Osteoblast (primary cell): ENCODE data around the gene FBLN7. TPM values are rescaled to one million over a fixed set of nuclear protein-coding genes. Genes with fewer than 3 reads are reported as not detected.

Experiments
- DNase-seq: peaks from one replicate; pipeline ENCODE4 v3.0.0; 2011; ENCODE audit warnings: low spot score, mixed read lengths; ENCODE audit not compliant: insufficient read length; ENCODE audit errors: missing footprints
- H2AFZ ChIP-seq: 2 replicates; pipeline ENCODE4 v1.6.0; 2011; ENCODE audit warnings: mild to moderate bottlenecking, low read length
- H3K27ac ChIP-seq: 2 replicates; pipeline ENCODE4 v1.5.1; 2011; ENCODE audit warnings: mild to moderate bottlenecking, low read depth, low read length, moderate library complexity
- H3K27me3 ChIP-seq: 2 replicates; pipeline ENCODE4 v1.6.0; 2012; ENCODE audit warnings: mild to moderate bottlenecking, control low read depth, inconsistent platforms, low read length, moderate library complexity; ENCODE audit not compliant: insufficient read depth
- H3K36me3 ChIP-seq: 2 replicates; pipeline ENCODE4 v1.5.1; 2011; ENCODE audit warnings: mild to moderate bottlenecking, low read length, control low read depth, moderate library complexity; ENCODE audit not compliant: insufficient read depth
- H3K4me1 ChIP-seq: 2 replicates; pipeline ENCODE4 v1.5.1; 2011; ENCODE audit warnings: mild to moderate bottlenecking, low read length, control low read depth, moderate library complexity; ENCODE audit not compliant: insufficient read depth
- H3K4me2 ChIP-seq: 2 replicates; pipeline ENCODE4 v1.6.0; 2011; ENCODE audit warnings: mild to moderate bottlenecking, low read length; ENCODE audit not compliant: insufficient read depth
- H3K4me3 ChIP-seq: fragments of 200-600 bp; sonication (generic); 3 replicates; pipeline ENCODE4 v1.5.1; 2012; ENCODE audit warnings: mild to moderate bottlenecking, low read length, inconsistent platforms; ENCODE audit not compliant: insufficient read depth
- H3K79me2 ChIP-seq: 2 replicates; pipeline ENCODE4 v1.6.0; 2012; ENCODE audit warnings: mild to moderate bottlenecking, low read length, control low read depth, inconsistent platforms; ENCODE audit not compliant: insufficient read depth
- H3K9me3 ChIP-seq: 2 replicates; pipeline ENCODE4 v1.5.1; 2011; ENCODE audit warnings: low read depth, low read length, control low read depth
- H4K20me1 ChIP-seq: 2 replicates; pipeline ENCODE4 v1.6.0; 2012; ENCODE audit warnings: mild to moderate bottlenecking, low read length, control low read depth; ENCODE audit not compliant: insufficient read depth
- total RNA-seq: library from RNA; depleted of rRNA; stranded (reverse); fragments of >200 nt; gene quantifications from 2 replicates; pipeline ENCODE4 v1.2.3, GENCODE V29; 2012
- TF ChIP-seq, protein P1 (sequence below): IDR thresholded peaks from 2 replicates; pipeline ENCODE4 v1.5.1; 2011; ENCODE audit warnings: mild to moderate bottlenecking, low read depth, low read length, moderate library complexity; ENCODE audit errors: extremely low read depth

FBLN7 gene
- total RNA-seq, 1 donor: 5.8 TPM

DNA sequence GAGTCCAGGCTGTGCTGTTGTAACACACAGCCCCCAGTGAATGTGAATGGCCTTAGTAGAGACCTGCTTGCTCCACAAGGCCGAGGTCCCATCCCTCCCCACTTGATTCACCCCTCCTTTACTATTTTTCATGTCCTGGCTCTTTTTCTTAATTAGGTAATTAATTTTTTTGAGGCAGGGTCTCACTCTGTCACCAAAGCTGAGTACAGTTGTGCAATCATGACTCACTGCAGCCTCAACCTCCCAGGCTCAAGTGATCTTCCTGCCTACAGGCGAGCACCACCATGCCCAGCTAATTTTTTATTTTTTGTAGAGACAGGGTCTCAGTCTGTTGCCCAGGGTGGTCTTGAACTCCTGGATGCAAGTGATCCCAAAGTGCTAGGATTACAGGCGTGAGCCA is 19.3 kb downstream of the FBLN7 start:
- DNase-seq: no peak
- Histone ChIP-seq H3K4me2 (no peak overlapping the region), H3K27me3 (no peaks in the 10 kb centered on the region), H4K20me1 (no peaks in the 10 kb centered on the region), H3K4me1 (peaks cover 32% of the 10 kb centered on the region), H3K27ac (peak overlapping the region; percentile 86), H3K9me3 (no peaks in the 10 kb centered on the region), H3K36me3 (no peaks in the 10 kb centered on the region), H3K4me3 (no peak overlapping the region), H2AFZ (no peak overlapping the region), H3K79me2 (no peaks in the 10 kb centered on the region)
- TF ChIP-seq, protein P1, sequence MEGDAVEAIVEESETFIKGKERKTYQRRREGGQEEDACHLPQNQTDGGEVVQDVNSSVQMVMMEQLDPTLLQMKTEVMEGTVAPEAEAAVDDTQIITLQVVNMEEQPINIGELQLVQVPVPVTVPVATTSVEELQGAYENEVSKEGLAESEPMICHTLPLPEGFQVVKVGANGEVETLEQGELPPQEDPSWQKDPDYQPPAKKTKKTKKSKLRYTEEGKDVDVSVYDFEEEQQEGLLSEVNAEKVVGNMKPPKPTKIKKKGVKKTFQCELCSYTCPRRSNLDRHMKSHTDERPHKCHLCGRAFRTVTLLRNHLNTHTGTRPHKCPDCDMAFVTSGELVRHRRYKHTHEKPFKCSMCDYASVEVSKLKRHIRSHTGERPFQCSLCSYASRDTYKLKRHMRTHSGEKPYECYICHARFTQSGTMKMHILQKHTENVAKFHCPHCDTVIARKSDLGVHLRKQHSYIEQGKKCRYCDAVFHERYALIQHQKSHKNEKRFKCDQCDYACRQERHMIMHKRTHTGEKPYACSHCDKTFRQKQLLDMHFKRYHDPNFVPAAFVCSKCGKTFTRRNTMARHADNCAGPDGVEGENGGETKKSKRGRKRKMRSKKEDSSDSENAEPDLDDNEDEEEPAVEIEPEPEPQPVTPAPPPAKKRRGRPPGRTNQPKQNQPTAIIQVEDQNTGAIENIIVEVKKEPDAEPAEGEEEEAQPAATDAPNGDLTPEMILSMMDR: no peak

DNA sequence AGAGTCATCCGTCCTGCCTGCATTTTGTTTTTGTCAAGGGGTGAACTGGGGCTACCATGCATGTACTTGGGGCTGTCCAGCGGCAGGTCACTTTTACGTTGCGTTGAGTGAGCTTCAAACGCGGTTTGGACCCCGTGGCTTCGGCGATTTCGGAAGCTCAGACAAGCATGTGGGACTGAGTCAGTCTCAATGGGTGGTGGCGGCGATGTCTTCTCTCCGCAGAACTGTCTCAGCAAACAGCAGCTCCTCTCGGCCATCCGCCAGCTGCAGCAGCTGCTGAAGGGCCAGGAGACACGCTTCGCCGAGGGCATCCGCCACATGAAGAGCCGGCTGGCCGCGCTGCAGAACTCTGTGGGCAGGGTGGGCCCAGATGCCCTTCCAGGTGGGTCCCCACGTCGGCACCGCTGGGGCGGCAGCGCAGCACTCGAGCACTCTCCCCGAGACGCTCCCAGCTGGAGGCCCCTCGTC is 21.3 kb downstream of the FBLN7 start:
- Histone ChIP-seq H3K79me2 (no peaks in the 10 kb centered on the region), H3K4me2 (no peak overlapping the region), H3K4me3 (no peak overlapping the region), H3K27me3 (no peaks in the 10 kb centered on the region), H4K20me1 (no peaks in the 10 kb centered on the region), H3K9me3 (no peaks in the 10 kb centered on the region), H2AFZ (no peak overlapping the region), H3K4me1 (peaks cover 19% of the 10 kb centered on the region), H3K27ac (no peak overlapping the region), H3K36me3 (no peaks in the 10 kb centered on the region)
- TF ChIP-seq, protein P1: no peak
- peak; percentile 58 for DNase-seq

DNA sequence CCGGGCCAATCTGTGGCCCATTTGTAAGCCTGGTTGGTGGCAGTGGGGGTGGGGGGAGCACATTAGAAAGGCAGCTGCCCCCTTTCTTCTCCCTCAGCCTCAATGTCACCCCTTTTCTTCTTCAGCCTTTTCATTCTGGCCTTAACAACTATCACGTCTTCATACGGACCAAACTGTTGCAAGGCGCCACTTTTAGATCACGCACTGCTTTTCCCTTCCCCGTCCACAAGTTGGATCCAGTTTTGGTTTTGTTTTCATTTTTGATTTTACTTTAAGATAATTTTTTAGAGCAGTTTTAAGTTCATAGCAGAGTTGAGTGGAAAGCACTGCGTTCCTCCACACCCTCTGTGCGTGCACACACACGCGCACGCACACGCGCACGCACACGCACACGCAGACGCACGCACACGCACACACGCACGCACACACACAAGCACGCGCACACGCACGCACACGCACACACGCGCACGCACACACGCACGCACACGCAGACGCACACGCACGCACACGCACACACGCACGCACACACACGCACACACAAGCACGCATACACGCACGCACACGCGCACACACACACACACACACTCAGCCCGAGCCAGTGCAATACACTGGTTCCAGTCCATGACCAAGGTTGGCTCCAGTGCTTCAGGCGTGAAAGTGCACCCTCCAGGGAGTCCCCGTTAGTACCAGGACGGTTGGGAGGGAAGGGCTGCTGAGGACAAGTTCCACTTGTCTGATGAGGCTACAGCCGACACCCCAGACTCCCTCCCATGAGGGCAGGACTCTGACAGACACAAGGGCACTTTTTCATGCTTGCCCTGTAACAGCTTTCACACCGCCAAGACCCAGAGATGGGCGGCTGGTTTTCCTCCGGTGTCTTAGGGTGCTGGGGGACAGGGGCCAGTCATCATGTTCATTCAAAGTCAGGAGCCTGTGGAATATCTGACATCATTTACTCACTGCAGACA is 22.4 kb downstream of the FBLN7 start:
- H3K4me1 ChIP-seq: peaks cover 19% of the 10 kb centered on the region
- no peak overlapping the region for H3K4me3 ChIP-seq
- H4K20me1 ChIP-seq: no peaks in the 10 kb centered on the region
- H2AFZ ChIP-seq: no peak overlapping the region
- H3K27me3 ChIP-seq: no peaks in the 10 kb centered on the region
- H3K4me2 ChIP-seq: no peak overlapping the region
- H3K27ac ChIP-seq: no peak overlapping the region
- no peaks in the 10 kb centered on the region for H3K79me2 ChIP-seq
- H3K9me3 ChIP-seq: no peaks in the 10 kb centered on the region
- peak; percentile 78 for DNase-seq
- TF ChIP-seq, protein P1: no peak
- no peaks in the 10 kb centered on the region for H3K36me3 ChIP-seq

DNA sequence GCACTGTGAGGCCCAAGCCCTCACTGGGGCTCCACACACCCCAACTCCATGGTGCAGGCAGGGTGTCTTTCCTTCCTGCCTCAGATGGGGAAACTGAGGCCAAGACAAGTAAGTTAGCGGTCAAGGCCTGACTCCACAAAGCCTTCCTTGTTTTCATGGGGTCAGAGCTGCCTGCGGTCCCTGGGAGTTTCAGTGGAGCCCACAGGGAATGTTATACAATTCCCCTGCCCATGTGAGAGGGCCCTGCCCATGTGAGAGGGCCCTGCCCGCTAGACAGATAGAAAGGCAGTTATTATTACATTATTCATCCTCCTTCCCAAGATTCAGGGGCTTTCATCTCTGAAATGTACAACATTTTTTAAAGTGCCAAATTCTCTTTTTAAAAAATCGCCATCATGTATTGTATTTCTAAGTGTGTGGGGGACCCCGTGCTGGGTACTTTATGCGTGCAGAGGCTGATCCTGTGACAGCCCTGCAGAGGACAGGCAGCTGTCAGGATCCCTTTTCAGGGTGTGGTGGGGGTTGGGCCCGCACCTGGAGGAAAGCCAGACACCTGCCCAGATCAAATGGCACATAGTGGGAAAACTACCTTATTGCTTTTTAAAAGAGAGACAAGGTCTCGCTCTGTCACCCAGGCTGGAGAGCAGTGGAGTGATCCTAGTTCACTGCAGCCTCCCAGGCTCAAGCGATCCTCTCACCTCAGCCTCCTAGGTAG is 23.4 kb downstream of the FBLN7 start:
- Histone ChIP-seq H3K79me2 (no peaks in the 10 kb centered on the region), H3K4me2 (no peak overlapping the region), H2AFZ (no peak overlapping the region), H4K20me1 (no peaks in the 10 kb centered on the region), H3K9me3 (no peaks in the 10 kb centered on the region), H3K27me3 (no peaks in the 10 kb centered on the region), H3K36me3 (no peaks in the 10 kb centered on the region), H3K4me1 (peaks cover 9% of the 10 kb centered on the region), H3K4me3 (no peak overlapping the region), H3K27ac (no peak overlapping the region)
- TF ChIP-seq, protein P1: no peak
- DNase-seq: peak; percentile 76
